Measurements from ENCODE around the gene SDK1.

The SDK1 gene

DNA sequence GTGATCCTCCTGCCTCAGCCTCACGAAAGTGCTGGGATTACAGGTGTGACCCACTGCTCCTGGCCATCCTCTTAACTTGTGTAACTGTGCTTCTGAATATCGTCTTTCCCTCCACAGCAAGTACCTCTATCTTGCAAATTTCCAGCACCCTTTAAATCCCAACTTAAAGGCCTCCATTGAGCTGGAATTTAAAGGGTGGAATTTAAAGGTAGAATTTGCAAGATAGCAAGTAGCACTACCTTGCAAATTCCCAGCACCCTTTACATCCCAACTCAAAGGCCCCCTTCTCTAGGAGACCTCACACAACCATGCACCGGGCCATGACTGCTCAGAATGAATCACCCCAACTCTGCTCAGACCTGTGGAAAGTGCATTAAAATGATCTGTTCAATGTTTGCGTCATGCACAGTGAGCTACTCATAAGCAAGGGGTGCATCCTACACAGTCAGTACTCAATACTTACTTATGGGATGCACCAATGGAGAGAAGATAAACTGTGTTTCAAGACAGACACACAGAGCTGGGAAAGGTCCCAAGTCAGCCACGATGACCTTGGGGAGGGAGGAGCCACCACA lies 17.8 kb upstream of the SDK1 start:
- no peak for DNase-seq (ENCODE audit: low read depth, low spot score)
- in situ Hi-C loops (cut with HindIII; ENCODE audit: low sequenced_read_pairs): no loop called here
- no peak overlapping the region for H3K4me3 ChIP-seq (ENCODE audit: low read depth, low read length)
- TF ChIP-seq, protein P1, sequence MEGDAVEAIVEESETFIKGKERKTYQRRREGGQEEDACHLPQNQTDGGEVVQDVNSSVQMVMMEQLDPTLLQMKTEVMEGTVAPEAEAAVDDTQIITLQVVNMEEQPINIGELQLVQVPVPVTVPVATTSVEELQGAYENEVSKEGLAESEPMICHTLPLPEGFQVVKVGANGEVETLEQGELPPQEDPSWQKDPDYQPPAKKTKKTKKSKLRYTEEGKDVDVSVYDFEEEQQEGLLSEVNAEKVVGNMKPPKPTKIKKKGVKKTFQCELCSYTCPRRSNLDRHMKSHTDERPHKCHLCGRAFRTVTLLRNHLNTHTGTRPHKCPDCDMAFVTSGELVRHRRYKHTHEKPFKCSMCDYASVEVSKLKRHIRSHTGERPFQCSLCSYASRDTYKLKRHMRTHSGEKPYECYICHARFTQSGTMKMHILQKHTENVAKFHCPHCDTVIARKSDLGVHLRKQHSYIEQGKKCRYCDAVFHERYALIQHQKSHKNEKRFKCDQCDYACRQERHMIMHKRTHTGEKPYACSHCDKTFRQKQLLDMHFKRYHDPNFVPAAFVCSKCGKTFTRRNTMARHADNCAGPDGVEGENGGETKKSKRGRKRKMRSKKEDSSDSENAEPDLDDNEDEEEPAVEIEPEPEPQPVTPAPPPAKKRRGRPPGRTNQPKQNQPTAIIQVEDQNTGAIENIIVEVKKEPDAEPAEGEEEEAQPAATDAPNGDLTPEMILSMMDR (IDR thresholded peaks at IDR 0.05; ENCODE audit: low read depth, low read length): no peak

DNA sequence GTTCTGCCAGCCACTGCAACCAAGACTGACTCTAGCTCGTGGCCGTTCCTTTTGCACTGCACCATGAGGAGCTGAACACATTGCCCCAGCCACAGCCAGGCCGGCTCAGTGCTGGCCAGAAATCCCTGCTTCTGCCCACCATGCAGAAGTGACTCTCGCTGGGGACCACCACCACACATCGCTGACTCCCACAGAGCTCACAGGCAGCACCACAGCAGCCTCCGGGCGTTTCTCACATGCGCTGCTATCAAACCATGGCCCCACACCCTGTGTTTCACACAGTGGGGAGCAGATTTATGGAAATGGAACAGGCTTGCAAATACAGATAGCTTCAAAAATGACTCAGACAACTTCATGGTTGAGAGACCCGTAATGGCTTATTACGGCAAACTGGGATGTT lies 15.4 kb upstream of the SDK1 start:
- in situ Hi-C loops (cut with HindIII; ENCODE audit: low sequenced_read_pairs): no loop called here
- TF ChIP-seq, protein P1 (IDR thresholded peaks at IDR 0.05; ENCODE audit: low read depth, low read length): no peak
- H3K4me3 ChIP-seq (ENCODE audit: low read depth, low read length): no peak overlapping the region
- no peak for DNase-seq (ENCODE audit: low read depth, low spot score)

DNA sequence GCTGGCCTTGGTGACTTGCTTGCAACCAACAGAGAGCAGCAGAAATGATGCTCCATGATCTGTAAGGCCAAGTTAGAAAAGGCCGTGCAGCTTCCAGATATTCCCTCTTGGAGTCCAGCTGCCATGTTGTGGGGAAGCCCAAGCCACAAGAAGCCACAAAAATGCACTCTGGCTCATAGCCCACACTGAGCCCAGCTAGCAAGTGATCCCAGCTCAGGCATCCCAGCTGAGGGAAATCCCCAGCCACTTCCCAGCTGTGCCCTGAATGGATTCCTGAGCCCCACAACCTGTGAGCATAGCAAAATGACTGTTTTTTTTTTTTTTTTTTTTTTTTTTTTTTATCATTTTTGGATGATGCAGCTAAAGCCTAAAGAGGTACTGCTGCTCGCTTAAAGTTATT lies 11.1 kb upstream of the SDK1 start:
- no peak overlapping the region for H3K4me3 ChIP-seq (ENCODE audit: low read depth, low read length)
- in situ Hi-C loops (cut with HindIII; ENCODE audit: low sequenced_read_pairs): no loop called here
- peak; percentile 64 for DNase-seq (ENCODE audit: low read depth, low spot score)
- TF ChIP-seq, protein P1 (IDR thresholded peaks at IDR 0.05; ENCODE audit: low read depth, low read length): no peak

DNA sequence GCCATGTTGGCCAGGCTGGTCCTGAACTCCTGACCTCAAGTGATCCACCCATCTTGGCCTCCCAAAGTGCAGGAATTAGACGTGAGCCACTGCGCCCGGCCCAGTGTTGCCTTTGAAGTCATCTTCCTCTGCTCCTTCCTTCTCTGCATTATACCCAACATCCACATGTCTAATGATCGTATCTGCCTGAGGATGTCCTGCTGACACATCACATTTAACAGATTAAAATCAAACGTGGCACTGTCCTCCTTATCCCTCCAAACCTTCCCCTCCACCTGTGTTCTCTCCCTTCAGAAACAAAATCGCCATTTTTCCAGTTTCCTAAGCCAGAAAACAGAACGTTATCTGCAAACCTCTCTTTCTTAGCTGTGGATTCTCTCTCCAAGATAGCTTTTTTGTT lies 8.4 kb upstream of the SDK1 start:
- TF ChIP-seq, protein P1 (IDR thresholded peaks at IDR 0.05; ENCODE audit: low read depth, low read length): no peak
- no peak overlapping the region for H3K4me3 ChIP-seq (ENCODE audit: low read depth, low read length)
- DNase-seq (ENCODE audit: low read depth, low spot score): no peak
- in situ Hi-C loops (cut with HindIII; ENCODE audit: low sequenced_read_pairs): no loop called here

DNA sequence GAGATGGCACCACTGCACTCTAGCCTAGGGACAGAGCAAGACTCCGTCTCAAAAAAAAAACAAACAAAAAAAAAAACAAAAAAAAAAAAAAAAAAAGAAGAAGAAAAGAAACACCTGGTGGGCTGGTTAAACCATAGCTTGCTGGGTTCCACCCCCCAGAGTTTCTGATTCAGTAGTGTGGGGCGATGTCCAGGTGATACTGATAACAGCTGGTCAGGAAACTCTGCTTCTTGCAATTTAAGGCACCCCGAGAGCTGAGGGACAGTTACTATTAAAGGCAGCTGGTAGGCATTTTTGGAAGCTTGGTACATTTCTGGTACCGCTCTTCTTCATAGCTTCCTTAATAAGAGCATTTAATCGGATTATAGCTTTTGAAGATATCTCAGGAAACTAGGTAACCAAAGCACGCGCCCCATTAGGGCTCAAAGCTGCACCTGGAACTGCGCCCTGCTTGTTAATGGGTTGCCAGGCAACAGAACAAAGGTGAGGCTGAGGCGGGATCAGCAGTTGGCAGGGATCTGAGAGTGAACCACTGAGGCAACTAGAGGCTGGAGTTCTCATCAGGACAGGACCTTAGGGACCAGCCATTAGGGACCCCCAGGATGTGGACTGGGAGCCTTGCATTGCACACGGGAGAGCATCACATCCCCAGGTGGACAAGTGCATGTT lies 6.5 kb upstream of the SDK1 start:
- in situ Hi-C loops (cut with HindIII; ENCODE audit: low sequenced_read_pairs): no loop called here
- no peak for DNase-seq (ENCODE audit: low read depth, low spot score)
- H3K4me3 ChIP-seq (ENCODE audit: low read depth, low read length): no peak overlapping the region
- TF ChIP-seq, protein P1 (IDR thresholded peaks at IDR 0.05; ENCODE audit: low read depth, low read length): no peak

DNA sequence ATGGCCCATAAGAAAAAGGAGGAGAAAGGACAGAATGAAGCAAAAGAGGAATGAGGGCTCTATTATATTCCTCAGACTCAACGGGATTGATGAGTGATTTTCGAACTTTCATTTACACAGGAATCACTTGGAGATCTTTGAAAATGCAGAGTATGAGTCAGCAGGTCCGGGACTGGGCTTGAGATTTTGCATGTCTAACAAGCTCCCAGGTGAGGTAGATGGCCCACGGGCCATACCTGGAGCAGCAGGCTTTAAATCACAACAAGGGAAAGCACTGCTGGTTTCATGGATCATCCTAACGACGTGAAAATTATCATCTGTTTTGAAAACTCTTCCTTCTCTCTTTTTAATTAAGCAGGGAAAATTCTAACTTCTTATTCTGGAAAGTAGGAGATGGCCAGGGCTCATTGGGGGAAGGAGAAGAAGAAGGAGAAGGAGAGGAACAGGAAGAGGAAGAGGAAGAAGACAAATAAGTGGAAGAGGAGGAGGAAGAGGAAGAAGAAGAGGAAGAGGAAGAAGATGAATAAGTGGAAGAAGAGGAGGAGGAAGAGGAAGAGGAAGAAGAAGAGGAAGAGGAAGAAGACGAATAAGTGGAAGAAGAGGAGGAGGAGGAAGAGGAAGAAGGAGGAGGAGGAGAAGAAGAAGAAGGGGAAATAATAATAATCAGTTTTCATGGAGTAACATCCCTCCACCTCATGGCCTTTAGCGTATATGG lies 3.8 kb upstream of the SDK1 start:
- DNase-seq (ENCODE audit: low read depth, low spot score): no peak
- no peak overlapping the region for H3K4me3 ChIP-seq (ENCODE audit: low read depth, low read length)
- in situ Hi-C loops (cut with HindIII; ENCODE audit: low sequenced_read_pairs): no loop called here
- TF ChIP-seq, protein P1 (IDR thresholded peaks at IDR 0.05; ENCODE audit: low read depth, low read length): no peak

Data from astrocyte of the spinal cord (primary cell).